Activated T-cell treated with anti-CD3 and anti-CD28 coated beads, Interleukin-2, amount 50 U/mL, for 48 hours (primary cell): Measurements from ENCODE around the gene FLVCR1.

Experiments
- DNase-seq, 2 experiments: peaks; one replicate each; pipeline ENCODE4 v3.0.0-alpha.2; 2020

Gene FLVCR1

GRCh38 chr1:212916481-212917133 is 58.5 kb downstream of the FLVCR1 start:
- no peak for DNase-seq

- DNase-seq = no peak
These were observed 59.0 kb downstream of the FLVCR1 start for GRCh38 chr1:212917134-212917485.

GRCh38 chr1:212917858-212918257 is 59.8 kb downstream of the FLVCR1 start:
- no peak for DNase-seq

- DNase-seq = no peak
These were observed 60.7 kb downstream of the FLVCR1 start for GRCh38 chr1:212918824-212919223.

GRCh38 chr1:212920246-212920645 is 62.2 kb downstream of the FLVCR1 start:
- DNase-seq = no peak

GRCh38 chr1:212920896-212921295 is 62.8 kb downstream of the FLVCR1 start:
- no peak for DNase-seq

GRCh38 chr1:212922016-212922415 is 63.9 kb downstream of the FLVCR1 start:
- no peak for DNase-seq

GRCh38 chr1:212926372-212926771 is 68.3 kb downstream of the FLVCR1 start:
- no peak for DNase-seq

GRCh38 chr1:212928323-212929291 is 70.5 kb downstream of the FLVCR1 start:
- DNase-seq = no peak

GRCh38 chr1:212930986-212931678 is 73.1 kb downstream of the FLVCR1 start:
- no peak for DNase-seq

GRCh38 chr1:212933815-212934471 is 75.9 kb downstream of the FLVCR1 start:
- no peak for DNase-seq

GRCh38 chr1:212935387-212935981 is 77.4 kb downstream of the FLVCR1 start:
- DNase-seq = no peak

- no peak for DNase-seq
These were observed 79.0 kb downstream of the FLVCR1 start for GRCh38 chr1:212937034-212937433.

GRCh38 chr1:212938846-212939245 is 80.8 kb downstream of the FLVCR1 start:
- DNase-seq = no peak

GRCh38 chr1:212941452-212941851 is 83.4 kb downstream of the FLVCR1 start:
- no peak for DNase-seq

- no peak for DNase-seq
These were observed 84.8 kb downstream of the FLVCR1 start for GRCh38 chr1:212942679-212943392.

- no peak for DNase-seq
These were observed 85.3 kb downstream of the FLVCR1 start for GRCh38 chr1:212943393-212943710.

GRCh38 chr1:212944229-212944901 is 86.3 kb downstream of the FLVCR1 start:
- DNase-seq = no peak

GRCh38 chr1:212945056-212945455 is 87.0 kb downstream of the FLVCR1 start:
- no peak for DNase-seq

GRCh38 chr1:212945463-212946160 is 87.5 kb downstream of the FLVCR1 start:
- DNase-seq = no peak

- no peak for DNase-seq
These were observed 88.8 kb downstream of the FLVCR1 start for GRCh38 chr1:212946872-212947271.
